Measurements from ENCODE around the gene TEKT2. TPM values are rescaled to one million over a fixed set of nuclear protein-coding genes. Genes with fewer than 3 reads are reported as not detected.
A peak's percentile ranks its signal among the peaks of the same experiment; 100 is the strongest.

TEKT2 gene, protein sequence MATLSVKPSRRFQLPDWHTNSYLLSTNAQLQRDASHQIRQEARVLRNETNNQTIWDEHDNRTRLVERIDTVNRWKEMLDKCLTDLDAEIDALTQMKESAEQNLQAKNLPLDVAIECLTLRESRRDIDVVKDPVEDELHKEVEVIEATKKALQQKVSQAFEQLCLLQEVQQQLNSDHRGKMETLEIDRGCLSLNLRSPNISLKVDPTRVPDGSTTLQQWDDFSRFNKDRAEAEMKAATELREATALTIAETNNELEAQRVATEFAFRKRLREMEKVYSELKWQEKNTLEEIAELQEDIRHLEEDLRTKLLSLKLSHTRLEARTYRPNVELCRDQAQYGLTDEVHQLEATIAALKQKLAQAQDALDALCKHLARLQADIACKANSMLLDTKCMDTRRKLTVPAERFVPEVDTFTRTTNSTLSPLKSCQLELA
- not detected for total RNA-seq

DNA sequence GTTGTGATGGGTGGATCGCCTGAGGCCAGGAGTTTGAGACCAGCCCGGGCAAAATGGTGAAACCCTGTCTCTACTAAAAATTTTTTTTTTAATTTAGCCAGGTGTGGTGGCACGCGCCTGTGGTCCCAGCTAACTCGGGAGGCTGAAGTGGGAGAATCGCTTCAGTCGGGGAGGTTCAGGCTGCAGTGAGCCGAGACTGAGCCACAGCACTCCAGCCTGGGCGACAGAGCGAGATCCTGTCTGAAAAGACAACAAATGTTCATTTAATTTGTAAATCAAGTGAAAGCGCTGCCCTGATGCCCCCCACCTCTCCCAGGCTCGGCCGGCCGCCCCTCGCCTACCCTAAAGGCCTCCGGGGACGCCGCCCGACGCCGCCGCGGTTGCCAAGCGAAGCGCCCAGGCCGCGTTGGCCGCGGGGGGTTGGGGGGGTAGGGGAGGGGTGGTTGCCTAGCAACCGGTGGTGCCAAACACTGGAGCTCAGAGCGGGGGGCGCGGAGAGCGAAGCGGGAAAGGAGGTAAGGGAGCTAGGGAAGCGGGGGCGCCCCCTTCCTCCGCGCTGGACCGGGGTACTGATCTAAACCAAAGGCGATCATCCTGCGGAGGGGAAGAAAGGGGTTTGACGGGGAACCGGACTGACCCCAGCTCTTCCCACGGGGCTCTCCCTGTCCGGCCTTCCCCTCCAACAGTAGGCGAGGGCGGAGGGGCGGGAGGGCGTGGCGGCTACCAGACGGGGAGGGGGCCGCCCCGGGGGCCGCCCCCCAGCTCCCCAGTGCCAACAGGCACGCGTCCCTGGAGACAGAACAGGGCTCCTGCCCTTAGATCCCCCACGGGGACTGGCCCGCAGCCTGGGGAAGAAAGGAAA is at the start of gene TEKT2:
Gene TEKT2 (plus strand): TSS at position 460 of the 862 bp plus-strand sequence. CDS start 828 bp downstream, outside the sequence.
- Mint-ChIP-seq H3K4me1 (peaks cover 6% of the 10 kb centered on the region), H3K27me3 (peaks cover 26% of the 10 kb centered on the region), H3K27ac (no peak within 1 kb of the TSS), H3K4me3 (no peak within 1 kb of the TSS), H3K36me3 (ENCODE audit: low read depth) (no peaks in the 10 kb centered on the region), H3K9me3 (no peaks in the 10 kb centered on the region)
- ChIA-PET CTCF (no interaction called here), POLR2A (interaction anchor here (2.0 kb wide), 1 partner anchor 153 kb away, joined by 4 read pairs; the partner anchor contains the start of gene AGO3)
- no peak for DNase-seq

DNA sequence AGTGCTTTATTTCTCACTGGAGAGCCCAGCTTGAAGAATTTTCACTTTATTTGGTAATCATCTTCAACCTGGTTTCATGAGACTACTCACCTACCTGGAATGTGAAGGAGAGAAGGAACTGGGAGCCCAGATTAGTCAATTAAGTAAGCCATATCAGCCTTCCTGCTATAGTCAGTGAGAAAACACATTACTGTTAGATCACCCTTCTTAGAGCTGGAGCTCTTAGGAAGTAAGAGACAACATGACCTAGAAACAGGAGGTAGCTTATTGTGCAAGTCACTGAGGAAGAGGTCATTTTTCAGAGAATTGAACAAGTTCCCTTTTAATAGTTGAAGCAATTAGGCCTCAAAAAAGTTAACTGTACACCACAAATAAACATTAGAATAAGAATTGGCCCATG is 49.2 kb upstream of the TEKT2 start:
- Mint-ChIP-seq H3K9me3 (no peaks in the 10 kb centered on the region), H3K36me3 (ENCODE audit: low read depth) (peaks cover 30% of the 10 kb centered on the region), H3K27me3 (no peaks in the 10 kb centered on the region), H3K4me1 (peaks cover 5% of the 10 kb centered on the region), H3K27ac (peak overlapping the region; percentile 18), H3K4me3 (no peak overlapping the region)
- CTCF ChIA-PET: interaction anchor here (0.5 kb wide), 1 partner anchor 894 kb away, joined by 4 read pairs; no protein-coding TSS in a partner anchor
- DNase-seq: no peak
- POLR2A ChIA-PET: interaction anchor here (1.1 kb wide), 1 partner anchor 23 kb away, joined by 3 read pairs; no protein-coding TSS in a partner anchor

DNA sequence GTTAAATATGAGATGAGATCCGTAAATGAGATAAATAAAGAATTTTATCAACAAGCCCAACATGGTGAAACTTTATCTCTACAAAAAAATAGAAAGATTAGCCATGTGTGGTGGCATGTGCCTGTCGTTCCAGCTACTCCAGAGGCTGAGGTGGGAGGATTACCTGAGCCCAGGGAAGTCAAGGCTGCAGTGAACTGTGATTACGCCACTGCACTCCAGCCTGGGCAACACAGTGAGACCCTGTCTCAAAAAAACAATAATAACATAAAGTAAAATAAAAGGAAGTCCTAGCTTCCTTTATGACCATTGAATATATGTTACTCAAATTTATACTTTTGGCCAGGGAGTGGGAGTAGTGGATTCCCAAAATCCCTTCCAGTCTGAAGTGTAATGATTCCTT is 48.7 kb upstream of the TEKT2 start:
- peaks cover 29% of the 10 kb centered on the region for H3K36me3 Mint-ChIP-seq (ENCODE audit: low read depth)
- ChIA-PET CTCF (interaction anchor here (0.5 kb wide), 1 partner anchor 894 kb away, joined by 4 read pairs; no protein-coding TSS in a partner anchor), POLR2A (no interaction called here)
- no peaks in the 10 kb centered on the region for H3K9me3 Mint-ChIP-seq
- peaks cover 5% of the 10 kb centered on the region for H3K4me1 Mint-ChIP-seq
- DNase-seq: no peak
- H3K27ac Mint-ChIP-seq: no peak overlapping the region
- no peak overlapping the region for H3K4me3 Mint-ChIP-seq
- H3K27me3 Mint-ChIP-seq: no peaks in the 10 kb centered on the region

DNA sequence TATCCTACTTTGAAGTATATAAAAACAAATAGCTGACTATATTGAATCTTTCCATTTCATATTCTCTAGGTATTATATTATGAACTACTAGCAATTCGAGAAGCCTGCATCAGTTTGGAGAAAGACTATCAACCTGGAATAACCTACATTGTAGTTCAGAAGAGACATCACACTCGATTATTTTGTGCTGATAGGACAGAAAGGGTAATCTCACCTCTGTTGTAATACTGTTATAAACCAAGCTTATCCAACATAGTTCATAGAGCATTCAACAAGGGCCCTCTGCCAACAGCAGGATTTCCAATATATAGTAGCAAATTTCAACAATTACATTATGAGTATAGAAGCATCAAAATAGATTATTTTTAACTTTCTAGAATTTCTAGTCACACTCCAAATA is 43.7 kb upstream of the TEKT2 start:
- Mint-ChIP-seq H3K4me1 (no peaks in the 10 kb centered on the region), H3K27me3 (no peaks in the 10 kb centered on the region), H3K36me3 (ENCODE audit: low read depth) (peaks cover 23% of the 10 kb centered on the region), H3K9me3 (no peaks in the 10 kb centered on the region), H3K4me3 (no peak overlapping the region), H3K27ac (no peak overlapping the region)
- DNase-seq: no peak
- POLR2A ChIA-PET: no interaction called here
- CTCF ChIA-PET: interaction anchor here (0.7 kb wide), 1 partner anchor 9 kb away, joined by 3 read pairs; no protein-coding TSS in a partner anchor

DNA sequence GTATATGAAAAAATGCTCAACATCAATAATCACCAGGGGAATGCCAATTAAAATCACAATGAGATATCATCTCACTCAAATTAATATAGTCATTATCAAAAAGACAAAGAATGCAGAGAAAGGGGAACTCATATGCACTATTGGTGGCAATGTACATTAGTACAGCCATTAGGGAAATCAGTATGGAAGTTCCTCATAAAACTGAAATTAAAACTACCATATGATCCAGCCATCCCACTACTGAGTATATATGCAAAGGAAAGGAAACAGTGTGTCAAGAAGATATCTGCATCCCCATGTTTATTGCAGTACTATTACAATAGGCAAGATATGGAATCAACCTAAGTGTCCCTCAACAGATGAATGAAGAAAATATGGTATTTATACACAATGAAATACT is 32.1 kb upstream of the TEKT2 start:
- CTCF ChIA-PET: no interaction called here

DNA sequence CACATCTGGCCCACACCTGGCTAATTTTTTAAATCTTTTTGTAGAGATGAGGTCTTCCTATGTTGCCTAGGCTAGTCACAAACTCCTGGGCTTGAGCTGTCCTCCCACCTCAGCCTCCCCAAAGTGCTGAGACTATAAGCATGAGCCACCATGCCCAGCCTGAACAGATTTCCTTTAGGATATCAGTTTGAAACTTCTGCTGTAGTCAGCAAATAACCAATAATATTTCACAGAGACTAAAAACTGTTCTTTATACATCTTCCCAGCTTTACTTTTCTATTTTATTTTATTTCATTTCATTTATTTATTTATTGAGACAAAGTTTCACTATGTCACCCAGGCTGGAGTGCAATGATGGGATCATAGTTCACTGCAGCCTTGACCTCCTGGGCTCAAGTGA is 29.9 kb upstream of the TEKT2 start:
- CTCF ChIA-PET: interaction anchor here (0.7 kb wide), 2 partner anchors 7 to 16 kb away, joined by 3 to 7 read pairs; no protein-coding TSS in a partner anchor
- peaks cover 10% of the 10 kb centered on the region for H3K36me3 Mint-ChIP-seq (ENCODE audit: low read depth)
- H3K9me3 Mint-ChIP-seq: no peaks in the 10 kb centered on the region
- H3K4me1 Mint-ChIP-seq: no peaks in the 10 kb centered on the region
- no peaks in the 10 kb centered on the region for H3K27me3 Mint-ChIP-seq
- no peak overlapping the region for H3K27ac Mint-ChIP-seq
- no peak overlapping the region for H3K4me3 Mint-ChIP-seq
- no peak for DNase-seq
- POLR2A ChIA-PET: no interaction called here

More for the DNA sequence above, 32.1 kb upstream of the TEKT2 start:
- Mint-ChIP-seq H3K27me3 (no peaks in the 10 kb centered on the region), H3K4me3 (no peak overlapping the region), H3K36me3 (ENCODE audit: low read depth) (peaks cover 31% of the 10 kb centered on the region), H3K4me1 (no peaks in the 10 kb centered on the region), H3K9me3 (no peaks in the 10 kb centered on the region), H3K27ac (no peak overlapping the region)
- POLR2A ChIA-PET: no interaction called here
- DNase-seq: no peak

DNA sequence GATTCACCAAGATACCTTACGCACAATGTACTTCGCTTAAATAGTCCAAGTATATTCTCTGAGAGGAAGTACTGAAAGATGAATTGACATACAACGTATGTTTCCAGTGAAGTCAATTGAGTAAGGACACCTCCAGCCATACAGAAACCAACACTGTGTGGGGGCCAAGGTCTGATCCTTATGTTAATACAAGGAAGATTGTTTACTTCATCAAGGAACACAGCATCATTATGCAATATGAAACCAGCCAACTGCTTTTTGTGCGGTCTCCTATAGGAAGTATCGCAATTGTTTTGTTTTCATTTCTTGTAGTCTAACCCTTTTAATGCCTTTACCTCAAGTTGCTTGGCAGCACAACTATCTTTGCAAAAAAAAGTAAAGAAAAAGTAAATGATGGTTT is 28.2 kb upstream of the TEKT2 start:
- POLR2A ChIA-PET: no interaction called here
- CTCF ChIA-PET: no interaction called here
- Mint-ChIP-seq H3K36me3 (ENCODE audit: low read depth) (peaks cover 3% of the 10 kb centered on the region), H3K4me3 (no peak overlapping the region), H3K4me1 (no peaks in the 10 kb centered on the region), H3K27ac (no peak overlapping the region), H3K9me3 (no peaks in the 10 kb centered on the region), H3K27me3 (no peaks in the 10 kb centered on the region)
- DNase-seq: no peak

DNA sequence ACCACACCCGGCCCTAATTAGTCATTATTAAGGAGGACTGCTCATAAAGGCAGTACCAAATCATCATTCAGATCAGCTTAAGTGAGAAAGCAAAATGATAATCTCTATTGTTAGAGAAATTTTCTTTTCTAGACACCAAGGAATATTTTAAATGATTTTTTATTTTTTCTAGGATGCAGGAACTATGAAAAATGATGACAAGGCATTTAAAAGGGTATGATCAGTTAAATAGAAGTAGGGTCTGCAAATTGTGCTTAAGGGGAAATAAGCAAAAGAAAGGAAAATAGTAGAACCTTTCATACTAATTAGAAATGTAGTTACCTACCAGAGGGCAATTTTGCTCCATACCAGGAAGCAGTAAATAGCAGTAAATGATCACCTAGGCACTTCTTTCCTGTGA is 21.6 kb upstream of the TEKT2 start:
- CTCF ChIA-PET: no interaction called here
- Mint-ChIP-seq H3K4me3 (no peak overlapping the region), H3K27me3 (no peaks in the 10 kb centered on the region), H3K4me1 (no peaks in the 10 kb centered on the region), H3K9me3 (no peaks in the 10 kb centered on the region), H3K36me3 (ENCODE audit: low read depth) (no peaks in the 10 kb centered on the region), H3K27ac (no peak overlapping the region)
- POLR2A ChIA-PET: no interaction called here
- no peak for DNase-seq

DNA sequence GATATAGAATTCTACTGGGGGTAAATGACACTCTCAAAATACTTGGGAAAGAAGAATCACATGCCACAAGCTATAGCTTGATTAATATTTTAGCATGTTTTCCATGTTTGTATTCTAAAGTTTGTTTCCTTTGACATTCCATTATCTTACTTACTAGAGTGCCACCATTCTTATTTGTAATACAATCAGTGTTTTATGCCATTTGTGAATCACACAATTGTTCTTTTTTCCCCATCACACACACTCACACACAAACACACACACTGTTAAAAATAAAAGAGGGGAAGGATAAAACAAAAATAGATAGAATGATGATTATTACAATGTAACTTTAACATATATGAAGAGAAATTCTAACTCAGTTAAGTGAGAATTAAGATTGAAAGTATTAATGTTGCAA is 16.0 kb upstream of the TEKT2 start:
- CTCF ChIA-PET: no interaction called here
- Mint-ChIP-seq H3K27ac (no peak overlapping the region), H3K36me3 (ENCODE audit: low read depth) (no peaks in the 10 kb centered on the region)

DNA sequence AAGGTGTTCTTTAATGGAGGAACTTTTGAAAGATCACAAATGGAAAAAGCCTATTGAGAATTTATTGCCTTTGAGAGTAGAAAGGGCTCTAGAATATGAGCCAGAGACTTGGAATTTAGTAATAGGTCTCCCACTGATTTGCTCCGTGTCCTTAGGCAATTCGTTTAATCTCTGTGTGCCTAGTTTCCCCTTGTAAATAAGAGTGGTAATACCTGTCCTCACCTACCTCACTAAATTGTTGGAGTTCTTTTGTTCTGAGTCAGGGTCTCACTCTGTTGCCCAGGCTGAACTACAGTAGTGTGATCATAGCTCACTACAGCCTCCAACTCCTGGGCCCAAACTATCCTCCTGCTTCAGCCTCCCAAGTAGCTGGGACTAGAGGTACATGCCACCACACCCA is 15.0 kb upstream of the TEKT2 start:
- H3K36me3 Mint-ChIP-seq (ENCODE audit: low read depth): no peaks in the 10 kb centered on the region
- no peak for DNase-seq
- CTCF ChIA-PET: interaction anchor here (1.5 kb wide), 1 partner anchor 33 kb away, joined by 5 read pairs; no protein-coding TSS in a partner anchor
- H3K27me3 Mint-ChIP-seq: no peaks in the 10 kb centered on the region
- H3K27ac Mint-ChIP-seq: no peak overlapping the region
- H3K4me3 Mint-ChIP-seq: no peak overlapping the region
- POLR2A ChIA-PET: interaction anchor here (0.7 kb wide), 1 partner anchor 11 kb away, joined by 3 read pairs; no protein-coding TSS in a partner anchor
- H3K9me3 Mint-ChIP-seq: no peaks in the 10 kb centered on the region
- no peaks in the 10 kb centered on the region for H3K4me1 Mint-ChIP-seq

More for the DNA sequence above, 16.0 kb upstream of the TEKT2 start:
- POLR2A ChIA-PET: no interaction called here
- Mint-ChIP-seq H3K4me1 (no peaks in the 10 kb centered on the region), H3K9me3 (no peaks in the 10 kb centered on the region), H3K4me3 (no peak overlapping the region), H3K27me3 (no peaks in the 10 kb centered on the region)
- DNase-seq: no peak

DNA sequence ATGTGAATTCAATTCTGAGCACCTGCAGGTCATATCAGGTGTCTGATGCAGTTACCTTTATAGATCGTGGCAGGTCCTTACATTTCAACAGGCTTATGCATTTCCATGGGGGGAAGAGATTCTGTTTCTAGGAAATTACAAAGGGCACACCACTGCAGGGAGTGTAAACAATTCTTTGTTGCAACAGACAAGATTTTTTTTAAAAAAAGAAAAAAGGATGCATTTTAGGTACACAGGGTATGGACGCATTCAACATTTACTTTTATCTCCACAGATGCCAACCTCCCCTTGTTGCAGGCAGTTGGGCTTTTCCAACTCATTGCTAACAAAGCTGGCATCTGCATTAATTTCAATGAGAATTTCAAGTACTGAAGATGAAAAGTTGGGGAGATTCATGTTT is 13.5 kb upstream of the TEKT2 start:
- CTCF ChIA-PET: interaction anchor here (0.6 kb wide), 1 partner anchor 17 kb away, joined by 7 read pairs; no protein-coding TSS in a partner anchor
- H3K9me3 Mint-ChIP-seq: no peaks in the 10 kb centered on the region

DNA sequence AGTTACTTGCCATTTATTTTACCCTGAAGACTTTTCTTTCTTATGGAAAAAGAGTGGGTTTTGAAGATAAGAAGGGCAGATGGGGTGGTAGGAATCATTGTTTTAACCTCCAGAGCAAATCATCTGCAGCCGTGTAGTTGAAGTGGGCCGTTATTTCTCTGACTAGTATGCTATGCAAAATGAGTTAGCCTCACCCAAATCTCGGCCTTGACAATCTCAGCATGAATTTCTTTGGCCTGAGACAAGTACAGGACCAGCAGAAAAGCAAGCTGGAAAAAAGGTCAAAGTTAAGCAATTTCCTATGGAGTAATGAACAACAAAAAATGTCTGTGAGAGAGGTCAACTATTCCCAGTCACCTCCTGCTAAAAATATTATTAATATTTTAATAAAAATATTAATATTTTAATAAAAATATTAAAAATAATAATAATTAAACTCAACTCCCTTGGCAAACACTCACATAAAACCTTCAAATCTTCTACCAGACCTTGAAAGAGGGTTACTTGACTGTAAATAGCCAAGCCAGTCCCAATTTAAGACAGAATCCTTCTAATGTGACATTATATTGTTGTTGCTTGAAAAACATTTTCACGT is 6.8 kb upstream of the TEKT2 start:
- Mint-ChIP-seq H3K9me3 (no peaks in the 10 kb centered on the region), H3K4me3 (no peak overlapping the region), H3K27ac (no peak overlapping the region), H3K4me1 (peaks cover 2% of the 10 kb centered on the region), H3K27me3 (peaks cover 14% of the 10 kb centered on the region), H3K36me3 (ENCODE audit: low read depth) (no peaks in the 10 kb centered on the region)
- ChIA-PET POLR2A (no interaction called here), CTCF (no interaction called here)
- DNase-seq: no peak

More for the DNA sequence above, 13.5 kb upstream of the TEKT2 start:
- DNase-seq: no peak
- POLR2A ChIA-PET: no interaction called here
- H3K4me1 Mint-ChIP-seq: peaks cover 2% of the 10 kb centered on the region
- H3K36me3 Mint-ChIP-seq (ENCODE audit: low read depth): no peaks in the 10 kb centered on the region
- no peaks in the 10 kb centered on the region for H3K27me3 Mint-ChIP-seq
- H3K27ac Mint-ChIP-seq: no peak overlapping the region
- H3K4me3 Mint-ChIP-seq: no peak overlapping the region

DNA sequence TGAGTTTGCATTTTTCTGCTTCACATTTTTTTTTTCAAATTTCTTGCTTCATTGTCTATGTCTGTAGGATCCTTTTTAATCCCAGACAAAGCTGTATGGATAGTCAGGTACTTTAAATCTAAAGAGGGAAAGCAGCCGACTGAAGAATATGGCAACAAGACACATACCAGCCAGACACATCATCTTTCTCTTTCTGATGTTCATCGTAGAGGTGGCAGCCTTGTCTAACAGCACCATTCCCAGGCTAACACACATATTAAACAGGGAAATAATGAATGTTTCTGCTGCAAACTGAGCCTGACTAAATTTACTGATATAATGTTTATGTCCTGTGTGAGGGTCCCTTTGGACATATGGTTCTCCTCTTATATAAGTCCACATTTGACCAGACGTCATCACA is 3.7 kb upstream of the TEKT2 start:
- no peak for DNase-seq
- H3K36me3 Mint-ChIP-seq (ENCODE audit: low read depth): no peaks in the 10 kb centered on the region
- no peaks in the 10 kb centered on the region for H3K9me3 Mint-ChIP-seq
- H3K4me3 Mint-ChIP-seq: no peak overlapping the region
- CTCF ChIA-PET: no interaction called here
- POLR2A ChIA-PET: no interaction called here
- peaks cover 26% of the 10 kb centered on the region for H3K27me3 Mint-ChIP-seq
- peaks cover 3% of the 10 kb centered on the region for H3K4me1 Mint-ChIP-seq
- H3K27ac Mint-ChIP-seq: no peak overlapping the region

Measured in activated CD4-positive, alpha-beta memory T cell treated with anti-CD3 and anti-CD28 coated beads, Interleukin-2, amount 10 ng/mL, durations not matched to agents 7 days and 5 days (primary cell).